Neural progenitor cell (in vitro differentiated cells): ENCODE data around the gene EXOSC7. TPM values are rescaled to one million over a fixed set of nuclear protein-coding genes. Genes with fewer than 3 reads are reported as not detected.
"Not testable (repeated sequence)": the region's sequence is repeated elsewhere in the genome, so short reads cannot be mapped to it uniquely, and the experiment has no call there.

Experiments
- DNase-seq: peaks from one replicate; pipeline ENCODE4 v3.0.0-alpha.2; 2016; ENCODE audit warnings: low spot score
- H2AFZ ChIP-seq: fragments of 200-600 bp; sonication (generic); replicated peaks from 2 replicates; pipeline ENCODE4 v1.6.1; 2016; ENCODE audit warnings: antibody characterized with exemption
- H3F3A ChIP-seq: fragments of 200-600 bp; sonication (generic); 2 replicates; pipeline ENCODE4 v1.6.1; 2016; ENCODE audit warnings: antibody characterized with exemption, low read depth
- H3K27ac ChIP-seq: fragments of 200-600 bp; sonication (generic); 2 replicates; pipeline ENCODE4 v1.5.1; 2016; ENCODE audit warnings: mild to moderate bottlenecking
- H3K27me3 ChIP-seq: fragments of 200-600 bp; sonication (generic); 2 replicates; pipeline ENCODE4 v1.6.1; 2016; ENCODE audit warnings: mild to moderate bottlenecking, moderate library complexity
- H3K36me3 ChIP-seq: fragments of 200-600 bp; sonication (generic); 2 replicates; pipeline ENCODE4 v1.5.1; 2016
- H3K4me1 ChIP-seq: fragments of 200-600 bp; sonication (generic); 2 replicates; pipeline ENCODE4 v1.6.1; 2016; ENCODE audit warnings: mixed run types
- H3K4me2 ChIP-seq: fragments of 200-600 bp; sonication (generic); 2 replicates; pipeline ENCODE4 v1.6.1; 2016
- H3K4me3 ChIP-seq: fragments of 200-600 bp; sonication (generic); 2 replicates; pipeline ENCODE4 v1.5.1; 2016
- H3K79me2 ChIP-seq: fragments of 200-600 bp; sonication (generic); 2 replicates; pipeline ENCODE4 v1.6.1; 2016; ENCODE audit warnings: low read depth
- H3K9ac ChIP-seq: fragments of 200-600 bp; sonication (generic); 2 replicates; pipeline ENCODE4 v1.6.1; 2016
- H3K9me3 ChIP-seq: fragments of 200-600 bp; sonication (generic); 2 replicates; pipeline ENCODE4 v1.5.1; 2016; ENCODE audit warnings: low read depth
- H4K20me1 ChIP-seq: fragments of 200-600 bp; sonication (generic); 2 replicates; pipeline ENCODE4 v1.6.1; 2016; ENCODE audit warnings: low read depth
- H3K27ac Mint-ChIP-seq: 3 replicates; pipeline ENCODE4 v1.8.0; 2021; ENCODE audit warnings: mixed read lengths
- H3K27me3 Mint-ChIP-seq: 2 replicates; pipeline ENCODE4 v1.8.0; 2022; ENCODE audit warnings: low read depth, mild to moderate bottlenecking, inconsistent platforms, moderate library complexity, mixed read lengths; ENCODE audit not compliant: insufficient read depth
- H3K36me3 Mint-ChIP-seq: 3 replicates; pipeline ENCODE4 v1.8.0; 2021; ENCODE audit warnings: mixed read lengths
- H3K4me1 Mint-ChIP-seq: 3 replicates; pipeline ENCODE4 v1.8.0; 2021; ENCODE audit warnings: mixed read lengths
- H3K4me3 Mint-ChIP-seq: 3 replicates; pipeline ENCODE4 v1.8.0; 2021; ENCODE audit warnings: mild to moderate bottlenecking, moderate library complexity, mixed read lengths
- H3K9me3 Mint-ChIP-seq: 3 replicates; pipeline ENCODE4 v1.8.0; 2020; ENCODE audit warnings: mixed read lengths
- CTCF ChIP-seq: fragments of 200-600 bp; sonication (generic); IDR thresholded peaks from 2 replicates; pipeline ENCODE4 v1.5.1; 2017; ENCODE audit warnings: antibody characterized with exemption, mild to moderate bottlenecking
- EZH2 ChIP-seq: fragments of 200-600 bp; sonication (generic); IDR thresholded peaks from 2 replicates; pipeline ENCODE4 v1.6.1; 2017; ENCODE audit warnings: antibody characterized with exemption, mild to moderate bottlenecking, moderate library complexity
- EZH2phosphoT487 ChIP-seq: fragments of 200-600 bp; sonication (generic); IDR thresholded peaks from 2 replicates; pipeline ENCODE4 v1.6.1; 2017; ENCODE audit warnings: antibody characterized with exemption
- total RNA-seq: library from RNA; depleted of rRNA; stranded (reverse); fragments of >200 nt; gene quantifications from 2 replicates; pipeline ENCODE4 v1.2.3, GENCODE V29; 2015; ENCODE audit warnings: low replicate concordance

Gene EXOSC7
- total RNA-seq, 1 donor from 2014 or later = 88.7 TPM

- no peaks in the 10 kb centered on the region for H3K4me1 ChIP-seq
- H3K4me2 ChIP-seq = no peak overlapping the region
- H3K27me3 ChIP-seq = no peaks in the 10 kb centered on the region
- no peaks in the 10 kb centered on the region for H3K79me2 ChIP-seq
- no peak overlapping the region for H3K9ac ChIP-seq
- Mint-ChIP-seq H3K4me1 (no peaks in the 10 kb centered on the region), H3K27ac (no peak overlapping the region), H3K27me3 (peaks cover 2% of the 10 kb centered on the region), H3K9me3 (no peaks in the 10 kb centered on the region), H3K4me3 (no peak overlapping the region), H3K36me3 (peaks cover 18% of the 10 kb centered on the region)
- TF ChIP-seq EZH2 = no peak
- TF ChIP-seq CTCF = no peak
- TF ChIP-seq EZH2phosphoT487 = no peak
- no peak for DNase-seq
- H3F3A ChIP-seq = no peaks in the 10 kb centered on the region
- H2AFZ ChIP-seq = no peak overlapping the region
- no peaks in the 10 kb centered on the region for H3K9me3 ChIP-seq
- H3K27ac ChIP-seq = no peak overlapping the region
- no peak overlapping the region for H3K4me3 ChIP-seq
- no peaks in the 10 kb centered on the region for H3K36me3 ChIP-seq
- peaks cover 14% of the 10 kb centered on the region for H4K20me1 ChIP-seq
Observed at GRCh38 chr3:44942202-44942921, 33.7 kb upstream of the EXOSC7 start.

- Histone ChIP-seq H3K79me2 (peaks cover 18% of the 10 kb centered on the region), H4K20me1 (peaks cover 35% of the 10 kb centered on the region), H3K4me1 (peaks cover 14% of the 10 kb centered on the region), H2AFZ (no peak overlapping the region), H3K9ac (no peak overlapping the region), H3K9me3 (no peaks in the 10 kb centered on the region), H3K27ac (no peak overlapping the region), H3F3A (peaks cover 20% of the 10 kb centered on the region), H3K36me3 (no peaks in the 10 kb centered on the region), H3K4me3 (no peak overlapping the region), H3K4me2 (no peak overlapping the region), H3K27me3 (no peaks in the 10 kb centered on the region)
- no peaks in the 10 kb centered on the region for H3K9me3 Mint-ChIP-seq
- TF ChIP-seq CTCF (no peak), EZH2phosphoT487 (no peak), EZH2 (no peak)
- H3K4me1 Mint-ChIP-seq = peaks cover 7% of the 10 kb centered on the region
- H3K4me3 Mint-ChIP-seq = no peak overlapping the region
- no peak for DNase-seq
- H3K27me3 Mint-ChIP-seq = no peaks in the 10 kb centered on the region
- H3K27ac Mint-ChIP-seq = no peak overlapping the region
- peaks cover 12% of the 10 kb centered on the region for H3K36me3 Mint-ChIP-seq
Observed at GRCh38 chr3:44948239-44948638, 27.8 kb upstream of the EXOSC7 start.

DNA sequence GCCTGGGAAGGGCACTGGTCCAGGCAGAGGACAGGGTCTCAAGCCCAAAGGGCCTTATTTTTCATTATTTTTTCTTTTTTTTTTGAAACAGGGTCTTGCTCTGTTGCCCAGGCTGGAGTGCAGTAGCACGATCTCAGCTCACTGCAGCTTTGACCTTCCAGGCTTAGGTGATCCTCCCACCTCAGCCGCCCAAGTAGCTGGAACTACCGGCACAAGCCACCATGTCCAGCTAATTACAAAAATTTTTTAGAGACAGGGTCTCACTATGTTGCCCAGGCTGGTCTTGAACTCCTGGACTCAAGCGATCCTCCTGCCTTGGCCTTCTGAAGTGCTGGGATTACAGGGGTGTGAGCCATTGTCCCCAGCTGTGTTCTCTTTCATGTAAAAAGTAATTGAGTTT is 26.3 kb upstream of the EXOSC7 start:
- H3K27me3 ChIP-seq, H3K27me3 Mint-ChIP-seq, H3K27ac Mint-ChIP-seq, H3K9ac ChIP-seq, H3K4me1 Mint-ChIP-seq, H3K4me3 ChIP-seq, H3K9me3 Mint-ChIP-seq, H3K4me3 Mint-ChIP-seq, H3K9me3 ChIP-seq, H3K36me3 ChIP-seq, DNase-seq, H3K4me2 ChIP-seq, H2AFZ ChIP-seq: not testable (repeated sequence)
- Histone ChIP-seq H3K27ac (peak overlapping the region; percentile 72), H3K79me2 (peaks cover 18% of the 10 kb centered on the region), H3F3A (peaks cover 20% of the 10 kb centered on the region), H3K4me1 (peaks cover 14% of the 10 kb centered on the region), H4K20me1 (peaks cover 35% of the 10 kb centered on the region)
- peaks cover 10% of the 10 kb centered on the region for H3K36me3 Mint-ChIP-seq

GRCh38 chr3:44950275-44950734 is 25.7 kb upstream of the EXOSC7 start:
- peak; percentile 51 for DNase-seq
- Mint-ChIP-seq H3K36me3 (peaks cover 8% of the 10 kb centered on the region), H3K4me3 (no peak overlapping the region), H3K27me3 (no peaks in the 10 kb centered on the region), H3K27ac (peak overlapping the region; percentile 9), H3K4me1 (peaks cover 7% of the 10 kb centered on the region), H3K9me3 (no peaks in the 10 kb centered on the region)
- Histone ChIP-seq H3K36me3 (no peaks in the 10 kb centered on the region), H3K9me3 (no peaks in the 10 kb centered on the region), H3K27ac (peak overlapping the region; percentile 72), H2AFZ (no peak overlapping the region), H3K4me2 (peak overlapping the region; percentile 40), H3K9ac (no peak overlapping the region), H4K20me1 (peaks cover 39% of the 10 kb centered on the region), H3F3A (peaks cover 20% of the 10 kb centered on the region), H3K27me3 (no peaks in the 10 kb centered on the region), H3K4me1 (peaks cover 14% of the 10 kb centered on the region), H3K79me2 (peaks cover 18% of the 10 kb centered on the region), H3K4me3 (no peak overlapping the region)
- TF ChIP-seq CTCF = no peak
- TF ChIP-seq EZH2phosphoT487 = no peak
- no peak for TF ChIP-seq EZH2
